SK-N-SH treated with all-trans-retinoic acid at 6 μM for 48 hours (cell line): ENCODE results near the gene ATAD5.
"Not testable (repeated sequence)": the region's sequence is repeated elsewhere in the genome, so short reads cannot be mapped to it uniquely, and the experiment has no call there.

Experiments used
- ATAC-seq: fragments of 200-7000 bp; cut with Tn5 transposase; 3 replicates; pipeline ENCODE4 v1.9.1; 2020; ENCODE audit warnings: mild to moderate bottlenecking, moderate library complexity
- ARNTL ChIP-seq: fragments of 450-650 bp; formaldehyde crosslinking; IDR thresholded peaks from 2 replicates; pipeline ENCODE4 v1.5.0; 2020; ENCODE audit warnings: low read depth, mild to moderate bottlenecking, moderate library complexity, borderline replicate concordance
- CSDC2 ChIP-seq: fragments of 250-450 bp; sonication (Bioruptor Pico); IDR thresholded peaks from 2 replicates; pipeline ENCODE4 v1.5.0; 2020; ENCODE audit warnings: mild to moderate bottlenecking, moderate library complexity
- ESRRG ChIP-seq: fragments of 250-450 bp; sonication (Bioruptor Pico); IDR thresholded peaks from 2 replicates; pipeline ENCODE4 v1.6.1; 2021; ENCODE audit warnings: mild to moderate bottlenecking
- GLIS3 ChIP-seq: fragments of 250-450 bp; sonication (Bioruptor Pico); IDR thresholded peaks from 2 replicates; pipeline ENCODE4 v1.5.0; 2020; ENCODE audit warnings: mild to moderate bottlenecking, moderate library complexity
- ISL1 ChIP-seq: fragments of 250-450 bp; sonication (Bioruptor Pico); IDR thresholded peaks from 2 replicates; pipeline ENCODE4 v2.1.2; 2022; ENCODE audit warnings: mild to moderate bottlenecking, moderate library complexity
- OSR1 ChIP-seq: fragments of 250-450 bp; sonication (Bioruptor Pico); IDR thresholded peaks from 2 replicates; pipeline ENCODE4 v1.8.0; 2022; ENCODE audit warnings: moderate library complexity, mild to moderate bottlenecking, inconsistent platforms
- PPARA ChIP-seq: fragments of 250-450 bp; sonication (Bioruptor Pico); IDR thresholded peaks from 2 replicates; pipeline ENCODE4 v1.5.0; 2020; ENCODE audit warnings: mild to moderate bottlenecking, borderline replicate concordance
- RARB ChIP-seq: fragments of 250-450 bp; sonication (Bioruptor Pico); IDR thresholded peaks from 2 replicates; pipeline ENCODE4 v1.8.0; 2021; ENCODE audit warnings: mild to moderate bottlenecking, moderate library complexity
- SNAI2 ChIP-seq: fragments of 250-450 bp; sonication (Bioruptor Pico); IDR thresholded peaks from 2 replicates; pipeline ENCODE4 v1.5.0; 2020; ENCODE audit warnings: mild to moderate bottlenecking, moderate library complexity
- TCF4 ChIP-seq: fragments of 250-450 bp; sonication (Bioruptor Pico); IDR thresholded peaks from 2 replicates; pipeline ENCODE4 v1.8.0; 2021; ENCODE audit warnings: mild to moderate bottlenecking, moderate library complexity, borderline replicate concordance
- ZC3H10 ChIP-seq: fragments of 250-450 bp; sonication (Bioruptor Pico); IDR thresholded peaks from 2 replicates; pipeline ENCODE4 v1.5.1; 2021; ENCODE audit warnings: mild to moderate bottlenecking, moderate library complexity
- ZFP3 ChIP-seq: fragments of 250-450 bp; sonication (Bioruptor Pico); IDR thresholded peaks from 2 replicates; pipeline ENCODE4 v1.5.0; 2020; ENCODE audit warnings: mild to moderate bottlenecking, moderate library complexity
- ZFP30 ChIP-seq: fragments of 450-650 bp; formaldehyde crosslinking; IDR thresholded peaks from 2 replicates; pipeline ENCODE4 v1.5.0; 2022; ENCODE audit warnings: mild to moderate bottlenecking, moderate library complexity
- ZNF565 ChIP-seq: fragments of 450-650 bp; formaldehyde crosslinking; conservative IDR thresholded peaks from 2 replicates; pipeline ENCODE4 v1.5.0; 2020; ENCODE audit warnings: low read depth, mild to moderate bottlenecking, moderate library complexity
- ZNF70 ChIP-seq: fragments of 450-650 bp; formaldehyde crosslinking; IDR thresholded peaks from 2 replicates; pipeline ENCODE4 v1.5.0; 2020; ENCODE audit warnings: mild to moderate bottlenecking, moderate library complexity
- TF ChIP-seq, protein P1 (sequence below): fragments of 250-450 bp; sonication (Bioruptor Pico); IDR thresholded peaks from 2 replicates; pipeline ENCODE4 v1.5.1; 2021; ENCODE audit warnings: mild to moderate bottlenecking, moderate library complexity
- TF ChIP-seq, protein P2 (sequence below): fragments of 250-450 bp; sonication (Bioruptor Pico); IDR thresholded peaks from 2 replicates; pipeline ENCODE4 v1.8.0; 2021; ENCODE audit warnings: low read depth, mild to moderate bottlenecking, moderate library complexity, borderline replicate concordance
- TF ChIP-seq, protein P3 (sequence below): fragments of 250-450 bp; sonication (Bioruptor Pico); IDR thresholded peaks from 2 replicates; pipeline ENCODE4 v1.5.1; 2020; ENCODE audit warnings: low read depth, mild to moderate bottlenecking, moderate library complexity
- TF ChIP-seq, protein P4 (sequence below): fragments of 250-450 bp; sonication (Bioruptor Pico); IDR thresholded peaks from 2 replicates; pipeline ENCODE4 v1.5.0; 2020; ENCODE audit warnings: mild to moderate bottlenecking, moderate library complexity

Gene ATAD5

DNA sequence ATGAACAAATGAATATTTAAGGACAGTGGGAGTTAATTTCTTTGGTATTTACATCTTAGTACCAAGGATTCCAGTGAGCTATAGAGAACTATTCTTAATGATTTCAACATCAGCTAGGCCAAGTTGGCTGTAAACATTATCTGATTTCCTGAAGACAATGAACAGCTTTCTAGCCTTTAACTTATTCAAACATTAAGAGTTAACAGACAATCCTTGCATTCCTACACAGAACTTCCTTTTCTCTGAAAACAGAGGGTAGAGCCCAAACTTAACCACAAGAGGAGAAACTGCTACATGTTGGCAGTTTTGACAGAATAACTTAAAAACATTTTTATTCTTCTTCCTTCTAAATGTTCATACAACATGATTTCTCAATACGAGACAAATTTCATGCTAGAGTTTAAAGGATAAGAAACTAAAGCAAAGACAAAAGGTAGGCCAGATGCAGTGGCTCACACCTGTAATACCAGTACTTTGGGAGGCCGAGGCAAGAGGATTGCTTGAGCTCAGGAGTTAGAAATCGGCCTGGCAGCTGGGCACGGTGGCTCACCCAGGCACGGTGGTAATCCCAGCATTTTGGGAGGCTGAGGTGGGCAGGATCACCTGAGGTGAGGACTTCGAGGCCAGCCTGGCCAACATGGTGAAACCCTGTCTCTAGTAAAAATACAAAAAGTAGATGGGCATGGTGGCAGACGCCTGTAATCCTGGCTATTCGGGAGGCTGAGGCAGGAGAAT is 11.6 kb upstream of the ATAD5 start:
- ATAC-seq: no peak

DNA sequence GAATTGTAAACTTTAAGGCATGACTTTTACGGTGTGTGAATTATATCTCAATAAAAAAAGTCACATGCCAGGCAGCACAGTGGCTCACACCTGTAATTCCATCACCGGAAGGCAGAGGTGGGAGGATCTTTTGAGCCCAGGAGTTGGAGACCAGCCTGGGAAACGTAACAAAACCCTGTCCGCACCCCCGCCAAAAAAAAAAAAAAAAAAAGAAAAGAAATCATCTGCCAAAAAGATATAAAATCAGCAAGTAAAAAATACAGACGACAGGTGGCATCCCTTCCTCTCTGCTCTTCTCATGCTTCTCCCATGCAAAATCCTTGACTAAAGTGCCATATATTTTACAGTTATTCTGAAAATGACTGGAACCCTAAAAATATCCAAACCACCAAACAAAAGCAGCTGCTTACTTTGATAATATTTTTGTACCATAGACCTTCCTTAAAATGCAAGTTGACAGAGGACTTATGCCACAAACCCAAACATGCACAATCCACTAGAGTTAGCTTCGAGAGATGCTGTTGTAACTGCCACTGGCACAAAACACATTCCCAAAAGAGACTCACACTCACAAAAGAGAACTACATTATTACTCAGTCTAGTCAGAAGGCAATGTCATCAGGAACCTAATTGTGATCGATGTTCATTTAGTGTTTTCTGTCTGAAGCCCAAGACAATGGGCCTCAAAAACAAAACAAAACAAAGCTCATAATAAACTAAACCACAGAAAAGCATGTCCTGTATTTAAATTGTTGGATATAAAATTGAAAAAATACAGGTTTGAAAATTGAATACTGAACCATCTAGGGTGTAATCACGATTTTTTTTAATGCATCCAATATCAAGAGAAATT is 9.7 kb upstream of the ATAD5 start:
- TF ChIP-seq TCF4 (CRISPR knock-in tag): no peak
- TF ChIP-seq RARB (CRISPR knock-in tag): no peak
- TF ChIP-seq, protein P1, sequence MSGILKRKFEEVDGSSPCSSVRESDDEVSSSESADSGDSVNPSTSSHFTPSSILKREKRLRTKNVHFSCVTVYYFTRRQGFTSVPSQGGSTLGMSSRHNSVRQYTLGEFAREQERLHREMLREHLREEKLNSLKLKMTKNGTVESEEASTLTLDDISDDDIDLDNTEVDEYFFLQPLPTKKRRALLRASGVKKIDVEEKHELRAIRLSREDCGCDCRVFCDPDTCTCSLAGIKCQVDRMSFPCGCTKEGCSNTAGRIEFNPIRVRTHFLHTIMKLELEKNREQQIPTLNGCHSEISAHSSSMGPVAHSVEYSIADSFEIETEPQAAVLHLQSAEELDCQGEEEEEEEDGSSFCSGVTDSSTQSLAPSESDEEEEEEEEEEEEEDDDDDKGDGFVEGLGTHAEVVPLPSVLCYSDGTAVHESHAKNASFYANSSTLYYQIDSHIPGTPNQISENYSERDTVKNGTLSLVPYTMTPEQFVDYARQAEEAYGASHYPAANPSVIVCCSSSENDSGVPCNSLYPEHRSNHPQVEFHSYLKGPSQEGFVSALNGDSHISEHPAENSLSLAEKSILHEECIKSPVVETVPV (CRISPR knock-in tag): no peak
- TF ChIP-seq CSDC2 (CRISPR knock-in tag): no peak
- TF ChIP-seq, protein P2, sequence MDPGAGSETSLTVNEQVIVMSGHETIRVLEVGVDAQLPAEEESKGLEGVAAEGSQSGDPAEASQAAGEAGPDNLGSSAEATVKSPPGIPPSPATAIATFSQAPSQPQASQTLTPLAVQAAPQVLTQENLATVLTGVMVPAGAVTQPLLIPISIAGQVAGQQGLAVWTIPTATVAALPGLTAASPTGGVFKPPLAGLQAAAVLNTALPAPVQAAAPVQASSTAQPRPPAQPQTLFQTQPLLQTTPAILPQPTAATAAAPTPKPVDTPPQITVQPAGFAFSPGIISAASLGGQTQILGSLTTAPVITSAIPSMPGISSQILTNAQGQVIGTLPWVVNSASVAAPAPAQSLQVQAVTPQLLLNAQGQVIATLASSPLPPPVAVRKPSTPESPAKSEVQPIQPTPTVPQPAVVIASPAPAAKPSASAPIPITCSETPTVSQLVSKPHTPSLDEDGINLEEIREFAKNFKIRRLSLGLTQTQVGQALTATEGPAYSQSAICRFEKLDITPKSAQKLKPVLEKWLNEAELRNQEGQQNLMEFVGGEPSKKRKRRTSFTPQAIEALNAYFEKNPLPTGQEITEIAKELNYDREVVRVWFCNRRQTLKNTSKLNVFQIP (CRISPR knock-in tag): no peak
- TF ChIP-seq SNAI2: no peak
- no peak for TF ChIP-seq OSR1
- no peak for TF ChIP-seq ESRRG (CRISPR knock-in tag)
- TF ChIP-seq ZC3H10 (CRISPR knock-in tag): no peak

More for the DNA sequence above, 11.6 kb upstream of the ATAD5 start:
- TF ChIP-seq TCF4 (CRISPR knock-in tag) (no peak), GLIS3 (no peak)
- TF ChIP-seq, all 23 proteins: peak for 0

DNA sequence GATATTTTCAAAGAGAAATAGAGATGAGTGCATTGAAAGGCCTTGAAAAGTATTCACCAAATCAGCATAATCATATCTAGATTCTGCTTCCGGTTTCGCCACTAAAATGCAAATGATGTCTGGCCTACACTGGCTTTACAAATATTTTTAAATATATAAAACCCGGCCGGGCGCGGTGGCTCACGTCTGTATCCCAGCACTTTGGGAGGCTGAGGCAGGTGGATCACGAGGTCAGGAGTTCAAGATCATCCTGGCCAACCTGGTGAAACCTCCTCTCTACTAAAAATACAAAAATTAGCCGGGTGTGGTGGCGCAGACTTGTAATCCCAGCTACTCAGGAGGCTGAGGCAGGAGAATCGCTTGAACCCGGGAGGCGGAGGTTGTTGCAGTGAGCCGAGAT is 8.8 kb upstream of the ATAD5 start:
- not testable (repeated sequence) for ATAC-seq

More for the DNA sequence above, 9.7 kb upstream of the ATAD5 start:
- no peak for ATAC-seq

DNA sequence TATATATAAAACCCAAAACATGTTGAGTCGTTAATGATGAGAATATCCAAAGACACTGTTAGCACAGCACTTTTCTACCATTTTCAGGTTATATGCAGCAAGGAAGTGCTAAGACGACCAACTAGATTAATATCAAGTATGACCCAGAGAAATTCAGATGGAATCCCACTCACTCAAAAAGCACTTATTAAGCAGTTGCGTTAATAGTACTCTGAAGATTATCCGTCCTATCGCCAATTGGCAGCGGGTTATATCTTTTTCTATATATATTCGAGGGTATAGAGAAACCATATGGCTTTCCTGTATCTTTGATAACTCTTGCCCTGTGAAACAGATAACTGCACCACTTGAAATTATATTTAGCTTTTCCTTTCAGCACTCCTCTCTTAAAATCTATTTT is 8.3 kb upstream of the ATAD5 start:
- ATAC-seq: no peak
- TF ChIP-seq ZNF70 (no peak), CSDC2 (CRISPR knock-in tag) (no peak), ZFP30 (CRISPR knock-in tag) (no peak), ZFP3 (CRISPR knock-in tag) (no peak)

DNA sequence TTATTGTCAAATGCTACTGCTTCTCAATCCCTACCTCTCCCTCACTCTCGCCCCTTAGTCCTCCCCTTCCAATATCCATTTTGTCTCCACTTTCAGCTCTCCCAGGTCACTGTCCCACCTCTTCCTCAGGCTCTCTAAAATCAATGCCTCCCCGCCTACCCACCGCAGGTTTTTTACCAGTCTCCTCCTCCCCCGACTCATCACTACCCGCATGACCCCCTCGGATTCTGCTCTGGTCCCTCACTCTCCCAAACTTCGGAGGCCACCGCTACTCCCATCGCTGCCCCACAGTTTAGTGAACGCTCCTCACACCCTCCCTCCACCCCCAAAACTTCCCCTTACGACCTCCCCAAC is 7.8 kb upstream of the ATAD5 start:
- TF ChIP-seq ZC3H10 (CRISPR knock-in tag) (no peak), ESRRG (CRISPR knock-in tag) (no peak), ZNF565 (no peak), OSR1 (no peak), ZFP3 (CRISPR knock-in tag) (no peak), ISL1 (CRISPR knock-in tag) (no peak), ZFP30 (CRISPR knock-in tag) (no peak), ARNTL (CRISPR knock-in tag) (no peak), SNAI2 (no peak), PPARA (CRISPR knock-in tag) (no peak)
- TF ChIP-seq, protein P2 (CRISPR knock-in tag): no peak
- TF ChIP-seq, protein P3, sequence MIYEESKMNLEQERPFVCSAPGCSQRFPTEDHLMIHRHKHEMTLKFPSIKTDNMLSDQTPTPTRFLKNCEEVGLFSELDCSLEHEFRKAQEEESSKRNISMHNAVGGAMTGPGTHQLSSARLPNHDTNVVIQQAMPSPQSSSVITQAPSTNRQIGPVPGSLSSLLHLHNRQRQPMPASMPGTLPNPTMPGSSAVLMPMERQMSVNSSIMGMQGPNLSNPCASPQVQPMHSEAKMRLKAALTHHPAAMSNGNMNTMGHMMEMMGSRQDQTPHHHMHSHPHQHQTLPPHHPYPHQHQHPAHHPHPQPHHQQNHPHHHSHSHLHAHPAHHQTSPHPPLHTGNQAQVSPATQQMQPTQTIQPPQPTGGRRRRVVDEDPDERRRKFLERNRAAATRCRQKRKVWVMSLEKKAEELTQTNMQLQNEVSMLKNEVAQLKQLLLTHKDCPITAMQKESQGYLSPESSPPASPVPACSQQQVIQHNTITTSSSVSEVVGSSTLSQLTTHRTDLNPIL: no peak
- TF ChIP-seq, protein P4, sequence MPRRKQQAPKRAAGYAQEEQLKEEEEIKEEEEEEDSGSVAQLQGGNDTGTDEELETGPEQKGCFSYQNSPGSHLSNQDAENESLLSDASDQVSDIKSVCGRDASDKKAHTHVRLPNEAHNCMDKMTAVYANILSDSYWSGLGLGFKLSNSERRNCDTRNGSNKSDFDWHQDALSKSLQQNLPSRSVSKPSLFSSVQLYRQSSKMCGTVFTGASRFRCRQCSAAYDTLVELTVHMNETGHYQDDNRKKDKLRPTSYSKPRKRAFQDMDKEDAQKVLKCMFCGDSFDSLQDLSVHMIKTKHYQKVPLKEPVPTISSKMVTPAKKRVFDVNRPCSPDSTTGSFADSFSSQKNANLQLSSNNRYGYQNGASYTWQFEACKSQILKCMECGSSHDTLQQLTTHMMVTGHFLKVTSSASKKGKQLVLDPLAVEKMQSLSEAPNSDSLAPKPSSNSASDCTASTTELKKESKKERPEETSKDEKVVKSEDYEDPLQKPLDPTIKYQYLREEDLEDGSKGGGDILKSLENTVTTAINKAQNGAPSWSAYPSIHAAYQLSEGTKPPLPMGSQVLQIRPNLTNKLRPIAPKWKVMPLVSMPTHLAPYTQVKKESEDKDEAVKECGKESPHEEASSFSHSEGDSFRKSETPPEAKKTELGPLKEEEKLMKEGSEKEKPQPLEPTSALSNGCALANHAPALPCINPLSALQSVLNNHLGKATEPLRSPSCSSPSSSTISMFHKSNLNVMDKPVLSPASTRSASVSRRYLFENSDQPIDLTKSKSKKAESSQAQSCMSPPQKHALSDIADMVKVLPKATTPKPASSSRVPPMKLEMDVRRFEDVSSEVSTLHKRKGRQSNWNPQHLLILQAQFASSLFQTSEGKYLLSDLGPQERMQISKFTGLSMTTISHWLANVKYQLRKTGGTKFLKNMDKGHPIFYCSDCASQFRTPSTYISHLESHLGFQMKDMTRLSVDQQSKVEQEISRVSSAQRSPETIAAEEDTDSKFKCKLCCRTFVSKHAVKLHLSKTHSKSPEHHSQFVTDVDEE: no peak
- TF ChIP-seq, all 23 proteins: peak for 0
- peak; percentile 52; the same call in 2 of the 3 replicates for ATAC-seq
